Smooth muscle cell (in vitro differentiated cells): Measurements from ENCODE around the gene MRPL42. TPM values are rescaled to one million over a fixed set of nuclear protein-coding genes. Genes with fewer than 3 reads are reported as not detected.
"Not testable (repeated sequence)": the region's sequence is repeated elsewhere in the genome, so short reads cannot be mapped to it uniquely, and the experiment has no call there.

ENCODE experiments used
- DNase-seq: peaks from one replicate; lab custom pipeline; 2025; ENCODE audit not compliant: unreplicated experiment; lab: John Stamatoyannopoulos, UW
- H2AFZ ChIP-seq: fragments of 200-600 bp; sonication (generic); 2 replicates; pipeline ENCODE4 v1.6.0; 2016; ENCODE audit warnings: antibody characterized with exemption, low read depth, mild to moderate bottlenecking
- H3F3A ChIP-seq: fragments of 200-600 bp; sonication (generic); 2 replicates; pipeline ENCODE4 v1.6.0; 2017; ENCODE audit warnings: antibody characterized with exemption, low read depth
- H3K27ac ChIP-seq: fragments of 200-600 bp; sonication (generic); 2 replicates; pipeline ENCODE4 v1.5.1; 2016; ENCODE audit warnings: low read depth, mild to moderate bottlenecking
- H3K27me3 ChIP-seq: fragments of 200-600 bp; sonication (generic); 2 replicates; pipeline ENCODE4 v1.6.1; 2016; ENCODE audit warnings: low read depth, mild to moderate bottlenecking
- H3K36me3 ChIP-seq: fragments of 200-600 bp; sonication (generic); 2 replicates; pipeline ENCODE4 v1.5.1; 2016; ENCODE audit warnings: low read depth
- H3K4me1 ChIP-seq: fragments of 200-600 bp; sonication (generic); 2 replicates; pipeline ENCODE4 v1.5.1; 2016; ENCODE audit warnings: low read depth
- H3K4me2 ChIP-seq: fragments of 200-600 bp; sonication (generic); 2 replicates; pipeline ENCODE4 v1.6.0; 2016; ENCODE audit warnings: mild to moderate bottlenecking
- H3K4me3 ChIP-seq: fragments of 200-600 bp; sonication (generic); 2 replicates; pipeline ENCODE4 v1.5.1; 2016; ENCODE audit warnings: mild to moderate bottlenecking
- H3K79me2 ChIP-seq: fragments of 200-600 bp; sonication (generic); 2 replicates; pipeline ENCODE4 v1.6.0; 2016; ENCODE audit warnings: low read depth, mild to moderate bottlenecking
- H3K9ac ChIP-seq: fragments of 200-600 bp; sonication (generic); 2 replicates; pipeline ENCODE4 v1.6.0; 2016; ENCODE audit warnings: low read depth
- H3K9me3 ChIP-seq: fragments of 200-600 bp; sonication (generic); replicated peaks from 2 replicates; pipeline ENCODE4 v1.5.1; 2016; ENCODE audit warnings: low read depth
- H4K20me1 ChIP-seq: fragments of 200-600 bp; sonication (generic); 2 replicates; pipeline ENCODE4 v1.6.0; 2016; ENCODE audit warnings: low read depth
- CTCF ChIP-seq: fragments of 200-600 bp; sonication (generic); IDR thresholded peaks from 2 replicates; pipeline ENCODE4 v1.5.1; 2017; ENCODE audit warnings: borderline replicate concordance, mild to moderate bottlenecking, antibody characterized with exemption; ENCODE audit not compliant: insufficient read depth, poor library complexity, severe bottlenecking
- WGBS: methylation state at CpG from one replicate; pipeline ENCODE4 v1.1.7; 2016; ENCODE audit warnings: low lambda C conversion rate; 5-methylcytosine and 5-hydroxymethylcytosine counted together
- polyA plus RNA-seq: library from polyadenylated mRNA; unstranded; fragments of >200 nt; fragmentation: Nextera tagmentation; extraction: Ambion mirVana; gene quantifications from 2 replicates; pipeline ENCODE4 v1.2.1, GENCODE V29; 2016
- total RNA-seq: library from RNA; depleted of rRNA; stranded (reverse); fragments of >200 nt; gene quantifications from 2 replicates; pipeline ENCODE4 v1.2.3, GENCODE V29; 2014

MRPL42 gene
- total and polyA plus RNA-seq, 2 experiments from 2014 or later, result 82.8 to 113 TPM

- H3K4me2 ChIP-seq, result no peak overlapping the region
- WGBS, result 100% methylated on average over 5 of the region's 5 CpGs
Observed at GRCh38 chr12:93482721-93483120, 15.4 kb downstream of the MRPL42 start.

DNA sequence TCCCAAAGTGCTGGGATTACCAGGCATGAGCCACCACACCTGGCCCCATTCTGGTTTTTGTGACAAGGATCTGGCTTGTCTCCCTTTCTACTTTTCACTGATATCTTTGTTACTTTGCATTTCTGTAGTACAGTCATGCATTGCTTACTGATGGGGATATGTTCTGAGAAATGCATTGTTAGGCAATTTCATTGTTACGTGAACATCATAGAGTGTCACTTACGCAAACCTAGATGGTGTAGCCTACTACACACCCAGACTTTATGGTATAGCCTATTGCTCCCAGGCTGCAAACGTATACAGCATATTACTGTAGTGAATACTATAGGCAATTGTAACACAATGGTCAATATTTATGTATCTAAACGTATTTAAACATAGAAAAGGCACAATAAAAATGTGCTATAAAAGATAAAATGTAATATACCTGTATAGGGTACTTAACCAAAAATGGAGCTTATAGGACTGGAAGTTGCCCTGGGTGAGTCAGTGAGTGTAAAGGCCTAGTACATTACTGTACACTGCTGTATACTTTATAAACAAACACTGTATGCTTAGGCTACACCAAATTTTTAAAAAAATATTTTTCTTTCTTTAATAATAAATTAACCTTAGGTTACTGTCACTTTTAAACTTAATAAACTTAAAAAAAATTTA is 16.0 kb downstream of the MRPL42 start:
- no peaks in the 10 kb centered on the region for H3K79me2 ChIP-seq
- no peaks in the 10 kb centered on the region for H3K9me3 ChIP-seq
- no peak for DNase-seq
- 97% methylated on average over 4 of the region's 4 CpGs for WGBS
- H4K20me1 ChIP-seq, result peaks cover 19% of the 10 kb centered on the region
- peaks cover 42% of the 10 kb centered on the region for H3K36me3 ChIP-seq
- no peak overlapping the region for H3K4me3 ChIP-seq
- H2AFZ ChIP-seq, result no peak overlapping the region
- no peak for TF ChIP-seq CTCF
- H3K9ac ChIP-seq, result no peak overlapping the region
- no peaks in the 10 kb centered on the region for H3F3A ChIP-seq
- H3K27ac ChIP-seq, result no peak overlapping the region
- no peak overlapping the region for H3K4me2 ChIP-seq
- H3K4me1 ChIP-seq, result no peaks in the 10 kb centered on the region
- H3K27me3 ChIP-seq, result no peaks in the 10 kb centered on the region

More at GRCh38 chr12:93482721-93483120, 15.4 kb downstream of the MRPL42 start:
- H4K20me1 ChIP-seq, result peaks cover 19% of the 10 kb centered on the region
- H2AFZ ChIP-seq, result no peak overlapping the region
- no peak for DNase-seq
- H3K9ac ChIP-seq, result no peak overlapping the region
- no peaks in the 10 kb centered on the region for H3K79me2 ChIP-seq
- H3K9me3 ChIP-seq, result no peaks in the 10 kb centered on the region
- TF ChIP-seq CTCF, result no peak
- no peaks in the 10 kb centered on the region for H3F3A ChIP-seq
- H3K27me3 ChIP-seq, result no peaks in the 10 kb centered on the region
- no peak overlapping the region for H3K4me3 ChIP-seq
- peaks cover 41% of the 10 kb centered on the region for H3K36me3 ChIP-seq
- H3K27ac ChIP-seq, result no peak overlapping the region
- no peaks in the 10 kb centered on the region for H3K4me1 ChIP-seq

DNA sequence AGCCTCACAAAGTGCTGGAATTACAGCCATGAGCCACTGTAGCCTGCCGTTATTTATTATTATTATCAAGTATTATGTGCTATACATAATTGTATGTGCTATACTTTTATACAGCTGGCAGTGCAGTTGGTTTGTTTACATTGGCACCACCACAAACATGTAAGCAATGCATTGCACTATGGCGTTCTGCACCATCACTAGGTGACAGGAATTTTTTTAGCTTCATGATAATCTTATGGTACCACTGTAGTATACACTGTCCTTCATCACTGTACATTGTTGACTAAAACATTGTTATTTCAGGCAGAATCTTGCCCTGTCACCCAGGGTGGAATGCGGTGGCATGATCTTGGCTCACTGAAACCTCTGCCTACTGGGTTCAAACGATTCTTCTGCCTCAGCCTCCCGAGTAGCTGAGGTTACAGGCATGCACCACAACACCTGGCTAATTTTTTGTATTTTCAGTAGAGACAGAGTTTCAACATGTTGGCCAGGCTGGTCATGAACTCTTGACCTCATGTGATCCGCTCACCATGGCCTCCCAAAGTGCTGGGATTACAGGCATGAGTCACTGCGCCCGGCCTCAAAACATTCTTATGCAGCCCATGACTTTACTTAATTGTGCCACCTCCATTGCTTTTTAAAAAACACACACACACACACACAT is 17.1 kb downstream of the MRPL42 start:
- Histone ChIP-seq H2AFZ (no peak overlapping the region), H3K27me3 (no peaks in the 10 kb centered on the region), H3K4me3 (no peak overlapping the region), H3K9ac (no peak overlapping the region), H3K9me3 (no peaks in the 10 kb centered on the region), H3K27ac (no peak overlapping the region), H3K4me2 (no peak overlapping the region), H3K79me2 (no peaks in the 10 kb centered on the region), H3F3A (no peaks in the 10 kb centered on the region), H3K4me1 (no peaks in the 10 kb centered on the region), H3K36me3 (peaks cover 46% of the 10 kb centered on the region), H4K20me1 (peaks cover 19% of the 10 kb centered on the region)
- no peak for TF ChIP-seq CTCF
- WGBS, result 83% methylated on average over 8 of the region's 8 CpGs
- DNase-seq, result no peak

DNA sequence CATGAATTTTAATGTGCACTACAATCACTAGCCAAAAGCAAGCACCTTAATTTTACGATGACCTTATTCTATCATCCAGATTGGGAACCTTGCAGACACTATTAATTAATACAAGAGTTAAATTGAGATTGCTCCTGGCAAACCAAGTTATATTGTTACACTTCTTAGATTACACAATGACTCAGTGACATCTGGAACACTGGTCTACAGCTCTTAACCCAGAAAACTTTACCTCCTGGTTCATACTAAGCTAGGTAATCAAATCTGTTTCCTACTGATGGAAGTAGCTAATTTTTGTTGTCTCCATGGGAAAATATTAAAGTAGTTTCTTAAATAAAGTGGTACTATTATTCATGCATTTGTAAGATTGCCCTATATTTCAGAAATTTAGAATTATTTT is 25.5 kb downstream of the MRPL42 start:
- H2AFZ ChIP-seq, H3K27me3 ChIP-seq, H3K27ac ChIP-seq, H3K36me3 ChIP-seq, H3K9ac ChIP-seq, H3K9me3 ChIP-seq, H3K4me1 ChIP-seq, H3K4me2 ChIP-seq, H3F3A ChIP-seq, H3K4me3 ChIP-seq, DNase-seq, H3K79me2 ChIP-seq: not testable (repeated sequence)
- peaks cover 10% of the 10 kb centered on the region for H4K20me1 ChIP-seq
- no CpG with 5 or more reads among the region's 1 CpG for WGBS
